Endothelial cell (in vitro differentiated cells): ENCODE measurements around the gene BNIP5. TPM values are rescaled to one million over a fixed set of nuclear protein-coding genes. Genes with fewer than 3 reads are reported as not detected.

Source experiments
- DNase-seq: peaks from one replicate; pipeline ENCODE4 v3.0.0; 2021; ENCODE audit warnings: low spot score
- H3K27ac Mint-ChIP-seq: one replicate; pipeline ENCODE4 v1.8.0; 2021; ENCODE audit warnings: mixed read lengths, inconsistent platforms; ENCODE audit not compliant: unreplicated experiment
- H3K27me3 Mint-ChIP-seq: one replicate; pipeline ENCODE4 v1.8.0; 2021; ENCODE audit warnings: mild to moderate bottlenecking, moderate library complexity, mixed read lengths, inconsistent platforms; ENCODE audit not compliant: unreplicated experiment
- H3K36me3 Mint-ChIP-seq: one replicate; pipeline ENCODE4 v1.8.0; 2021; ENCODE audit warnings: mild to moderate bottlenecking, low read depth, mixed read lengths, inconsistent platforms; ENCODE audit not compliant: unreplicated experiment
- H3K4me1 Mint-ChIP-seq: one replicate; pipeline ENCODE4 v1.8.0; 2021; ENCODE audit warnings: mild to moderate bottlenecking, mixed read lengths, inconsistent platforms; ENCODE audit not compliant: unreplicated experiment
- H3K4me3 Mint-ChIP-seq: one replicate; pipeline ENCODE4 v1.8.0; 2021; ENCODE audit warnings: mild to moderate bottlenecking, mixed read lengths, inconsistent platforms; ENCODE audit not compliant: unreplicated experiment
- H3K9me3 Mint-ChIP-seq: one replicate; pipeline ENCODE4 v1.8.0; 2021; ENCODE audit warnings: mixed read lengths, inconsistent platforms; ENCODE audit not compliant: unreplicated experiment
- CTCF ChIP-seq: fragments of 200-600 bp; sonication (generic); IDR thresholded peaks from one replicate; pipeline ENCODE4 v1.5.0; 2021; ENCODE audit warnings: antibody characterized with exemption; ENCODE audit not compliant: unreplicated experiment
- total RNA-seq: library from RNA; stranded (reverse); fragmentation: NEBNext Ultra II Directional; extraction: Animal tissue kit (Norgen Biotek cat#: 25700); gene quantifications from one replicate; pipeline ENCODE4 v1.2.1, GENCODE V29; 2021; ENCODE audit not compliant: unreplicated experiment

BNIP5 gene
- total RNA-seq, 1 donor from 2014 or later: not detected

DNA sequence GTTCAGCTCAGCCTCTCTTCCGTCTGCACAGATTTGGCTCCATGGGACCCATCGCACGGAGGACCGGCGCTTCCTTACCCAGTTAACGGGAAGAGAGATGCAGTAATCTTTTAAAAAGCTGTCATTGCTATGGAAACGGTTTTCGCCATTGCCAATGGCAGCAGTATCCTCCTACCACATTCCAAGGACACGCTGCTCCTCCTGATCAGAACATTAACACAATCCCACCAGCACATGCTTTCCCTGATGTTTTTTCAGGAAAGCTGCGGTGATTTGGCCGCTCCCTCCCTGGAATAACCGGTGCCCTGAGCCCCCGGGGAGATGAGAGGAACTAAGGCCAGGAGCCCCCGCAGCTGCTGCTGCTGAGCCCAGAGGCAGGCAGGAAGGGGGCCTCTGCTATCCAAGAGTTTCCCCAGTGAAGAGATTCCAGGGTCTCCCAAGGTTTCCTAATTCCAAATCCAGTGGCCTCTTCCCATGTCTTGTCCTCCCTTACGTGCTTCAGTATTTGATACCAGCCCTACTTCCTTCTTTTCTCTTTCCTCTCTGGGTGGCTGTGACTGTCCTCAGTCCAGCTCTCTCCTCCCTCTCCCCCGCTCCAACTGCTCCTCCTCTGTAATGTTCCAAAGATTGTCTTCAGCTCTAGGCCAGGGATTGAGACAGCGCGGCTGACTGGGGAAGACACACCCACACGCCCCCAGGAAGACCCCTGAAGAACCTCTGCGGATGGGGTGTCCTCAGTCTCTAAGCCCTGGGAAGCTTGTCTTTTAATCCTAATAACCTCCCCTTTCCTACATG, 2.6 kb downstream of the BNIP5 start:
- peaks cover 7% of the 10 kb centered on the region for H3K27me3 Mint-ChIP-seq
- no peak for TF ChIP-seq CTCF
- no peak for DNase-seq
- no peaks in the 10 kb centered on the region for H3K36me3 Mint-ChIP-seq
- no peak overlapping the region for H3K4me3 Mint-ChIP-seq
- no peaks in the 10 kb centered on the region for H3K9me3 Mint-ChIP-seq
- H3K4me1 Mint-ChIP-seq: peaks cover 12% of the 10 kb centered on the region
- H3K27ac Mint-ChIP-seq: peak overlapping the region; percentile 6

DNA sequence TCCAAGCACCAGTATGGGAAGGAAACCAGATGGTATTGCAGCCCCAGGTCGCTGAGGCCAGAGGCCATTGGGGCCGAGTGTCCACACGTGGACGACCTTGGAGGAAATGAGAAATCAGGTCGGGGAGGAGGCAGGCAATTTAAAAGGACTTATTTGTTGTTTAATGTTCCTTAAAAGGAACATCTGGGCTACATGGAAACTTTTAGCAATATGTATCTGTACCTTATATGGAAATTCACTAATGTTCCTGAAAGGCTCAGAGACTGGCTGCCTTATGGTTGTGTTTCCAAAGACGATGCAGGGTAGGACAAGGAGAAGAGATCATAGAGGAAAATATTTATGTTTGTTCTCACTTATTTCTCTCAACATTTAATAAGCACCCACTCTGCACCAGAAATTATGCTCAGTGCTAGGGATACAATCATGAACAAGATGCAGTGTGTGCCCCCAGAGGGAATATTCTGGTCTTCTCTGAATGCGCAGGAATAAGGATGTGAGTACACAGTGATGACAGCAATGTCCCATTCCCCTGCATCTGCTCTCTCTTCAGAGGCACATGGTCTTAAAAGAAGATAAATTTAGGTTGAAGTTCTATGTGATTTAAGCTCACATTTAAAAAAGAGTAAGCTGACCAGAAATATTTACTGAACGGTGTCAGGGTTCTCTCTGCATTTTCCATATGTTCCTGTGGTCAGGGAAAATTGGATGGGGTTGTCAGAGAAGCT, 3.4 kb downstream of the BNIP5 start:
- no peaks in the 10 kb centered on the region for H3K9me3 Mint-ChIP-seq
- DNase-seq: no peak
- no peak for TF ChIP-seq CTCF
- peaks cover 7% of the 10 kb centered on the region for H3K27me3 Mint-ChIP-seq
- no peak overlapping the region for H3K27ac Mint-ChIP-seq
- H3K4me3 Mint-ChIP-seq: no peak overlapping the region
- peaks cover 12% of the 10 kb centered on the region for H3K4me1 Mint-ChIP-seq
- no peaks in the 10 kb centered on the region for H3K36me3 Mint-ChIP-seq

GRCh38 chr6:36331381-36331780, 5.3 kb downstream of the BNIP5 start:
- Mint-ChIP-seq H3K27me3 (peaks cover 7% of the 10 kb centered on the region), H3K4me3 (no peak overlapping the region), H3K4me1 (peaks cover 14% of the 10 kb centered on the region), H3K36me3 (no peaks in the 10 kb centered on the region), H3K9me3 (no peaks in the 10 kb centered on the region), H3K27ac (no peak overlapping the region)
- TF ChIP-seq CTCF: no peak
- DNase-seq: no peak

GRCh38 chr6:36330366-36330765, 6.3 kb downstream of the BNIP5 start:
- H3K9me3 Mint-ChIP-seq: no peaks in the 10 kb centered on the region
- no peak for DNase-seq
- no peaks in the 10 kb centered on the region for H3K36me3 Mint-ChIP-seq
- no peak overlapping the region for H3K27ac Mint-ChIP-seq
- H3K4me1 Mint-ChIP-seq: peaks cover 14% of the 10 kb centered on the region
- H3K27me3 Mint-ChIP-seq: peaks cover 7% of the 10 kb centered on the region
- H3K4me3 Mint-ChIP-seq: no peak overlapping the region
- TF ChIP-seq CTCF: no peak

DNA sequence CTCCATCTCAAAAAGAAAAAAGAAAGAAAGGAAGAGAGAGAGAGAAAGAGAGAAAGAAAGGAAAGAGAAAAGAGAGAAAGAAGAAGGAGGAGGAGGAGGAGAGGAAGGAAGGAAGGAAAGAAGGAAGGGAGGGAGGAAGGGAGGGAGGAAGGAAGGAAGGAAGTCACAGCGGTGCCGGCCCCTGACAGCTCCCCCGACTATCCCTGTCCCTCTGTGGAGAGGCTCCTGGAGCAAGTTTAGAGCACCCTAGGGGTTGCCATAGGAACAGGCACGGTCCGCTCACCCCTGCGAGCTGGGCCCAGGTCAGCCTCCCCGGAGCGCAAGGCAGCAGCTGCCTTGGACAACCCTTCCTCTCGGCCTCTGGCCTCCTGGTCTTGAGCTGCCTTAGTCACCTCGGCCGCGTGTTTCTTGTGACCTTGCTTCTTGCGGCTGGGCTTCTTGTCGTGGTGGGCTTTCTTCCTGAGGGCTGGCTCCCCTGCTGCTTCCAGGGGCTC, 6.8 kb downstream of the BNIP5 start:
- peaks cover 13% of the 10 kb centered on the region for H3K4me1 Mint-ChIP-seq
- peaks cover 5% of the 10 kb centered on the region for H3K27me3 Mint-ChIP-seq

More for the DNA sequence above, 6.8 kb downstream of the BNIP5 start:
- TF ChIP-seq CTCF: no peak
- Mint-ChIP-seq H3K36me3 (no peaks in the 10 kb centered on the region), H3K4me3 (no peak overlapping the region), H3K9me3 (no peaks in the 10 kb centered on the region), H3K27ac (no peak overlapping the region)
- DNase-seq: no peak
